Parathyroid adenoma (tissue), 2 donors: ENCODE measurements around the gene B3GNT3.
"Not testable (repeated sequence)": the region's sequence is repeated elsewhere in the genome, so short reads cannot be mapped to it uniquely, and the experiment has no call there.

Experiments
- H2AFZ ChIP-seq: fragments of 300-600 bp; sonication (generic); one replicate; pipeline ENCODE4 v1.7.0; 2017; ENCODE audit warnings: antibody characterized with exemption, mild to moderate bottlenecking
- H3K27ac ChIP-seq: fragments of 300-600 bp; sonication (generic); one replicate; pipeline ENCODE4 v1.7.0; 2017
- H3K27me3 ChIP-seq: fragments of 300-600 bp; sonication (generic); one replicate; pipeline ENCODE4 v1.7.0; 2017; ENCODE audit warnings: low read length; ENCODE audit not compliant: control insufficient read depth, insufficient read depth
- H3K36me3 ChIP-seq: fragments of 300-600 bp; sonication (generic); one replicate; pipeline ENCODE4 v1.7.0; 2017; ENCODE audit warnings: low read length; ENCODE audit not compliant: control insufficient read depth, insufficient read depth
- H3K4me1 ChIP-seq: fragments of 300-600 bp; sonication (generic); one replicate; pipeline ENCODE4 v1.7.0; 2017; ENCODE audit warnings: control low read depth
- H3K4me2 ChIP-seq: fragments of 300-600 bp; sonication (generic); one replicate; pipeline ENCODE4 v1.7.0; 2017; ENCODE audit warnings: low read length
- H3K4me3 ChIP-seq: fragments of 300-600 bp; sonication (generic); one replicate; pipeline ENCODE4 v1.7.0; 2017; ENCODE audit warnings: low read depth, low read length
- H3K79me2 ChIP-seq: fragments of 300-600 bp; sonication (generic); one replicate; pipeline ENCODE4 v1.7.0; 2017; ENCODE audit warnings: control low read depth
- H3K9ac ChIP-seq: fragments of 300-600 bp; sonication (generic); one replicate; pipeline ENCODE4 v1.7.0; 2017; ENCODE audit warnings: mild to moderate bottlenecking
- H3K9me3 ChIP-seq: fragments of 300-600 bp; sonication (generic); one replicate; pipeline ENCODE4 v1.7.0; 2017; ENCODE audit warnings: low read length; ENCODE audit not compliant: control insufficient read depth
- TF ChIP-seq, protein P1 (sequence below): fragments of 300-600 bp; sonication (generic); IDR thresholded peaks from one replicate; pipeline ENCODE4 v1.7.0; 2017; ENCODE audit warnings: antibody characterized with exemption, mild to moderate bottlenecking
- donor health status: primary hyperparathyroidism.

The B3GNT3 gene

DNA sequence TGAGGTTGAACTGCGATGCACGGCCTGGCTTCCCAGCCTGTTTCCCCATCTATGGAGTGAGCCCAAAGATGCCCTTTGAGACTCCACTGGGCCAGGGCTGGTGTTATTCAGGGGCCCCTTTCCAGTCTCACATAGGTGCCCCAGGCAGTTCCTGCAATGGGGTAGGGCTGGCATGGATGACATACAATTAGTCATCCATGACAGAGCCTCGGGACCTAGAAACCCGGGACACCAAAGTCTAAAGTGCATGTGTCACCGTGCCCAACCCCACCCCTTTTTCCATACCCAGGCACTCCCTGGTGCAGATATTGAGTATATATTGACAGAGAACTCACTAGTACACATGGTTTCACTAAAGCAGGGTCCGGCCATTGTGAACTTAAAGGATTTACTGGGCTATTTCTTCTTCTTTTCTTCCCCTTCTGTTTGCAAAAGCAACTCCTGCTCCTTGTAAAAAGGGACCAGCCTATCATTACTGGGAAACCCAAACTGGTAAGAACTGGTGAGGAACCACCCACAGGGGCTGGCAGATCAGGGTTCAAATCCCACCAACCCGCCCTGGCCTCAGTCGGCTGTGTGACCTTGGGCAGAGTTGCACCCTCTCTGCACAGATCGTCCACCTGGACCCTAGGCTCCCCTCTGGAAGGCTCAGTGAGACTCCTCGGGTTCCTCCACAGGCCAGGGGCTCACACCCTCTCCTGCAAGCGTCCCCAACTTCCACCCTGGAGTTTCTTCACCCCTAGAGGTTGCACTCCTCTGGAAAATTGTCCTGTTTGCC, 2.7 kb downstream of the B3GNT3 start:
- H3K79me2 ChIP-seq = no peaks in the 10 kb centered on the region
- H3K4me1 ChIP-seq = peaks cover 2% of the 10 kb centered on the region
- TF ChIP-seq, protein P1, sequence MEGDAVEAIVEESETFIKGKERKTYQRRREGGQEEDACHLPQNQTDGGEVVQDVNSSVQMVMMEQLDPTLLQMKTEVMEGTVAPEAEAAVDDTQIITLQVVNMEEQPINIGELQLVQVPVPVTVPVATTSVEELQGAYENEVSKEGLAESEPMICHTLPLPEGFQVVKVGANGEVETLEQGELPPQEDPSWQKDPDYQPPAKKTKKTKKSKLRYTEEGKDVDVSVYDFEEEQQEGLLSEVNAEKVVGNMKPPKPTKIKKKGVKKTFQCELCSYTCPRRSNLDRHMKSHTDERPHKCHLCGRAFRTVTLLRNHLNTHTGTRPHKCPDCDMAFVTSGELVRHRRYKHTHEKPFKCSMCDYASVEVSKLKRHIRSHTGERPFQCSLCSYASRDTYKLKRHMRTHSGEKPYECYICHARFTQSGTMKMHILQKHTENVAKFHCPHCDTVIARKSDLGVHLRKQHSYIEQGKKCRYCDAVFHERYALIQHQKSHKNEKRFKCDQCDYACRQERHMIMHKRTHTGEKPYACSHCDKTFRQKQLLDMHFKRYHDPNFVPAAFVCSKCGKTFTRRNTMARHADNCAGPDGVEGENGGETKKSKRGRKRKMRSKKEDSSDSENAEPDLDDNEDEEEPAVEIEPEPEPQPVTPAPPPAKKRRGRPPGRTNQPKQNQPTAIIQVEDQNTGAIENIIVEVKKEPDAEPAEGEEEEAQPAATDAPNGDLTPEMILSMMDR = no peak
- H3K27me3 ChIP-seq = no peaks in the 10 kb centered on the region
- H3K27ac ChIP-seq = no peak overlapping the region
- no peaks in the 10 kb centered on the region for H3K9me3 ChIP-seq
- H2AFZ ChIP-seq = no peak overlapping the region
- H3K4me3 ChIP-seq = no peak overlapping the region
- no peak overlapping the region for H3K9ac ChIP-seq
- no peaks in the 10 kb centered on the region for H3K36me3 ChIP-seq
- H3K4me2 ChIP-seq = no peak overlapping the region

DNA sequence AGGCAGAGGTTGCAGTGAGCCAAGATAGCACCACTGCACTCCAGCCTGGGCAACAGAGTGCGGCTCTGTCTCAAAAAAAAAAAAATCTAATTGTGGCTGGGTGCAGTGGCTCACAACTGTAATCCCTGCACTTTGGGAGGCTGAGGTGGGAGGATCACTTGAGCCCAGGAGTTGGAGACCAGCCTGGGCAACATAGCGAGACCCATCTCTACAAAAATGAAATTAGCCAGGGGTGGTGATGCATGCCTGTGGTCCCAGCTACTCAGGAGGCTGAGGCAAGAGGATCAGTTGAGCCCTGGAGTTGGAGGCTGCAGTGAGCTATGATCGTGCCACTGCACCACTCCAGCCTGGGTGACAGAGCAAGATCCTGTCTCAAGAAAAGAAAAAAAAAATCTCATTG, 3.7 kb downstream of the B3GNT3 start:
- H2AFZ ChIP-seq, H3K4me2 ChIP-seq, H3K27me3 ChIP-seq, H3K9me3 ChIP-seq, H3K4me1 ChIP-seq, H3K9ac ChIP-seq, H3K27ac ChIP-seq, H3K79me2 ChIP-seq, H3K4me3 ChIP-seq, H3K36me3 ChIP-seq: not testable (repeated sequence)

DNA sequence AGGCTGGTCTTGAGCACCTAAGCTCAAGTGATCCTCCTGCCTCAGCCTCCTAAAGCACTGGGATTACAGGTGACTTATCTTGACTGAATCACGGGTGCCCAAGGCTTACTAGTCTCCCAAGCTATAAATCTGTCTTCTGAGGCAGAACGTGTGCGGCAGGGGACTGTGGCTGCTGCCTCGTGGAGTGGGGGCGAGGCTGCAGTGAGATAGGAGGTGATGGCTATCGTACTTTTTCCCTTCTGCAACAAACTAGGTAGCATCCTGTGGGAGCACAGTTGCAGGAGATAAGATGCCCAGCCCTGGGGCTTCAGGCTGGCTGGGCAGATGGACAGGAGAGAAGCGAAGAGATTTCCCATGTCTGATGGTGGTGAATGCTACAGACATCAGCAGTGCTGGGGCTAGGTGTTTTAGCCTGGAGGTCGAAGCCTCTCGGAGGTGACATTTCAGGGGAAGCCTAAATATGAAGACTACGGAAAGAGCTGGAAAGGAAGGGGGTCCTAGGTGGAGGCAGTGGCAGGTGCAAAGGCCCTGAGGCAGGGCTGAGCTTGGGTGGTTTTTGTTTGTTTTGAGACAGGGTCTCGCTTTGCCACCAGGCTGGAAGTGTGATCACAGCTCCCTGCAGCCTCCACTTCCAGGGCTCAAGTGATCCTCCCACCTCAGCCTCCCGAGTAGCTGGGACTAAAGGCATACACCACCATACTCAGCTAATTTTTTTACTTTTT, 7.4 kb downstream of the B3GNT3 start:
- no peaks in the 10 kb centered on the region for H3K9me3 ChIP-seq
- no peak overlapping the region for H2AFZ ChIP-seq
- no peaks in the 10 kb centered on the region for H3K4me1 ChIP-seq
- no peak overlapping the region for H3K27ac ChIP-seq
- no peak overlapping the region for H3K9ac ChIP-seq
- no peak overlapping the region for H3K4me3 ChIP-seq
- no peaks in the 10 kb centered on the region for H3K27me3 ChIP-seq
- no peak overlapping the region for H3K4me2 ChIP-seq
- H3K36me3 ChIP-seq = no peaks in the 10 kb centered on the region
- no peaks in the 10 kb centered on the region for H3K79me2 ChIP-seq
- TF ChIP-seq, protein P1 = no peak

DNA sequence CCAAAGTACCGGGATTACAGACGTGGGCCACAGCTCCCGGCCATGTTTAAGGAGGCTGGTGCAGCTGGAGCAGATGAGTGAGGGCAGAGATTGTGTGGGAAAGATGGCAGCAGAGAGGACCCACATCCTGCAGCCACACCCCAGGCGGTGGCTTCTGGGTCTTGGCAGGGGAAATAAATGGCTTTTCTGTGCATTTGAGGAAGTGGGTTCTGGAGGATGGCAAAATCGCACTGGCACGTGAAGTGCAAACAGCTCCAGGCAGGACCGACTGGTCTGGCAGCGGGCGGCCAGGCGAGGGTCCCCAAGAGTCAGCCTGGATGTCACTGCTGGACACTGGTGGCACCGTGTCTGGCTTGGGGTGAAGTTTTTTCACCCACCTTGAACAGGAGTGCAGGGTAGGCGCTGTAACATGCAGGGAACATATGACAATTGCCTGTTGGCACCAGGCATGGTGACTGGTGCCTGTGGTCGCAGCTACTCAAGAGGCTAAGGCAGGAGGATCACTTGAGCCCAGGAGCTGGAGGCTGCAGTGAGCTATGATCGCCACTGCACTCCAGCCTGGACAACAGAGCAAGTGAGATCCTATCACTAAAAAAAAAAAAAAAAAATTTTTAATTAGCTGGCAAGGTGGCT, 8.4 kb downstream of the B3GNT3 start:
- Histone ChIP-seq H3K36me3 (no peaks in the 10 kb centered on the region), H3K9me3 (no peaks in the 10 kb centered on the region), H3K4me2 (no peak overlapping the region), H3K79me2 (no peaks in the 10 kb centered on the region), H3K27ac (no peak overlapping the region), H3K9ac (no peak overlapping the region), H3K4me3 (no peak overlapping the region), H3K4me1 (no peaks in the 10 kb centered on the region), H2AFZ (no peak overlapping the region), H3K27me3 (no peaks in the 10 kb centered on the region)
- TF ChIP-seq, protein P1 = no peak

DNA sequence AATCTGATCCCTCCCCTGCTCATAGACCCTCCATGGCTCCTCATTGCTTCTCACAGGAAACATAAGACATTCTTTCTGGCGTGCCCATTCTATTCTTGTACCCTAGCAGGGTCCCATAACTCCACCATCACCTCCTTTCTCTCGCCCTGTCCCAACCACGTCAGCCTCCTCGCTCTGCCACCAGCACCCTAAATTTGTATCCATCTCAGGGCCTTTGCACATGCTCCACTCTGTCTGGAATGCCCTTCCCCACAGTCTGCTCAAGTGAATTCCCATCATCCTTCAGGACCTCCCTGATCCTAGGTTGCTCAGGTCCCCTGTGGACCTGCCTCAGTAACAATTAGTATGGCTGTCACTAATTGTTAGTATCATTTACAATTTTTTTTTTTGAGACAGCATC, 10.5 kb downstream of the B3GNT3 start:
- H3K4me1 ChIP-seq = no peaks in the 10 kb centered on the region
- H3K4me3 ChIP-seq = no peak overlapping the region
- H3K36me3 ChIP-seq = no peaks in the 10 kb centered on the region
- H3K27me3 ChIP-seq = no peaks in the 10 kb centered on the region
- no peak overlapping the region for H3K4me2 ChIP-seq
- no peak overlapping the region for H3K9ac ChIP-seq
- H3K9me3 ChIP-seq = no peaks in the 10 kb centered on the region
- TF ChIP-seq, protein P1 = no peak
- no peaks in the 10 kb centered on the region for H3K79me2 ChIP-seq
- no peak overlapping the region for H3K27ac ChIP-seq
- no peak overlapping the region for H2AFZ ChIP-seq
